MV-4-11 (cell line): ENCODE measurements around the gene KCNJ5.

Experiments used
- DNase-seq: peaks from one replicate; lab custom pipeline; 2025; lab: John Stamatoyannopoulos, UW

Gene KCNJ5

GRCh38 chr11:128933481-128934178 lies 42.5 kb downstream of the KCNJ5 start:
- no peak for DNase-seq

GRCh38 chr11:128934351-128934750 lies 43.2 kb downstream of the KCNJ5 start:
- DNase-seq, result no peak

GRCh38 chr11:128934926-128935325 lies 43.8 kb downstream of the KCNJ5 start:
- no peak for DNase-seq

- no peak for DNase-seq
These were observed 45.6 kb downstream of the KCNJ5 start for GRCh38 chr11:128936606-128937251.

- no peak for DNase-seq
These were observed 46.3 kb downstream of the KCNJ5 start for GRCh38 chr11:128937480-128937879.

GRCh38 chr11:128938156-128938885 lies 47.2 kb downstream of the KCNJ5 start:
- DNase-seq, result no peak

GRCh38 chr11:128939591-128939990 lies 48.4 kb downstream of the KCNJ5 start:
- no peak for DNase-seq

- DNase-seq, result no peak
These were observed 49.0 kb downstream of the KCNJ5 start for GRCh38 chr11:128940156-128940555.

GRCh38 chr11:128940603-128941002 lies 49.4 kb downstream of the KCNJ5 start:
- DNase-seq, result no peak

- DNase-seq, result no peak
These were observed 50.0 kb downstream of the KCNJ5 start for GRCh38 chr11:128941110-128941509.

- DNase-seq, result no peak
These were observed 50.6 kb downstream of the KCNJ5 start for GRCh38 chr11:128941573-128942271.

- no peak for DNase-seq
These were observed 51.1 kb downstream of the KCNJ5 start for GRCh38 chr11:128942272-128942612.

- DNase-seq, result no peak
These were observed 51.8 kb downstream of the KCNJ5 start, which contains the start of gene TP53AIP1 for GRCh38 chr11:128942817-128943427. Gene TP53AIP1 (minus strand): TSS chr11:128942871. CDS start chr11:128937818, 5,053 bp downstream.

- DNase-seq, result no peak
These were observed 52.3 kb downstream of the KCNJ5 start for GRCh38 chr11:128943428-128943976.

GRCh38 chr11:128946648-128947047 lies 55.5 kb downstream of the KCNJ5 start:
- DNase-seq, result no peak

GRCh38 chr11:128947773-128948172 lies 56.6 kb downstream of the KCNJ5 start:
- no peak for DNase-seq

GRCh38 chr11:128948583-128948982 lies 57.4 kb downstream of the KCNJ5 start:
- DNase-seq, result no peak

- DNase-seq, result no peak
These were observed 58.8 kb downstream of the KCNJ5 start for GRCh38 chr11:128949791-128950454.

GRCh38 chr11:128953151-128953550 lies 62.0 kb downstream of the KCNJ5 start:
- DNase-seq, result no peak

GRCh38 chr11:128955636-128956035 lies 64.5 kb downstream of the KCNJ5 start:
- no peak for DNase-seq
